Heart left ventricle (tissue), 16 donors: ENCODE data around the gene FNDC3B. TPM values are rescaled to one million over a fixed set of nuclear protein-coding genes. Genes with fewer than 3 reads are reported as not detected.

Experiments used
- ATAC-seq, 4 donors: fragments of 200-7000 bp; cut with Tn5 transposase; one replicate each; pipeline ENCODE4 v1.9.1; 2020 to 2022; ENCODE audit warnings: moderate library complexity in 4 of 4, mild to moderate bottlenecking in 3 of 4, moderate number of reproducible peaks in 1 of 4
- DNase-seq, 5 donors: peaks; one replicate each; pipeline ENCODE4 v3.0.0-alpha.2; 2020
- H3K27ac ChIP-seq, 12 donors: fragments of 200-600 bp; sonication (generic) in 4 of 12; one replicate each; pipeline versions ENCODE4 v1.5.0 to v1.8.0; 2016 to 2022; ENCODE audit warnings: mild to moderate bottlenecking in 2 of 12
- H3K27me3 ChIP-seq, 9 donors: fragments of 200-600 bp; sonication (generic) in 2 of 9; one replicate each; pipeline versions ENCODE4 v1.5.1 to v1.8.0; 2016 to 2022; ENCODE audit warnings: mild to moderate bottlenecking in 3 of 9
- H3K36me3 ChIP-seq, 9 donors: fragments of 200-600 bp; sonication (generic) in 2 of 9; one replicate each; pipeline versions ENCODE4 v1.5.0 to v1.8.0; 2018 to 2022; ENCODE audit warnings: mild to moderate bottlenecking in 2 of 9
- H3K4me1 ChIP-seq, 12 donors: fragments of 200-600 bp; sonication (generic) in 4 of 12; one replicate each; pipeline versions ENCODE4 v1.5.0 to v1.8.0; 2016 to 2022; ENCODE audit warnings: mild to moderate bottlenecking in 3 of 12
- H3K4me3 ChIP-seq, 12 donors: fragments of 200-600 bp; sonication (generic) in 4 of 12; one replicate each; pipeline versions ENCODE4 v1.5.0 to v1.8.0; 2017 to 2022; ENCODE audit warnings: mild to moderate bottlenecking in 9 of 12, moderate library complexity in 4 of 12
- H3K9me3 ChIP-seq, 12 donors: fragments of 200-600 bp; sonication (generic) in 4 of 12; one replicate each; pipeline versions ENCODE4 v1.5.0 to v1.8.0; 2016 to 2022; ENCODE audit warnings: mild to moderate bottlenecking in 1 of 12
- CTCF ChIP-seq, 12 donors: fragments of 200-600 bp; sonication (generic) in 4 of 12; IDR thresholded peaks; one replicate each; pipeline versions ENCODE4 v1.5.0 to v1.8.0; 2018 to 2022; ENCODE audit warnings: antibody characterized with exemption in 12 of 12, mild to moderate bottlenecking in 5 of 12
- POLR2A ChIP-seq, 2 donors: fragments of 450-650 bp; IDR thresholded peaks; one replicate each; pipeline ENCODE4 v1.6.1; 2017; ENCODE audit warnings: antibody characterized with exemption in 2 of 2, mild to moderate bottlenecking in 2 of 2, moderate library complexity in 2 of 2
- WGBS, 4 donors: extraction: QIAGEN DNeasy Blood & Tissue Kit in 2 of 4; methylation state at CpG; one replicate each; pipeline versions ENCODE4 v1.1.5 to v1.1.7; 2013 to 2018; 5-methylcytosine and 5-hydroxymethylcytosine counted together
- intact Hi-C, 10 donors: fragments of 100-400 bp; cut with DNase I; formaldehyde crosslinking; loops; one replicate each; pipeline versions ENCODE4 v1.11.1 to v1.14.2; 2022
- polyA plus RNA-seq, 2 donors: library from polyadenylated mRNA; stranded (reverse); fragments of 200-250 nt; gene quantifications; one replicate each; pipeline ENCODE4 v1.2.3, GENCODE V29; 2013
- total RNA-seq, 9 donors: library from RNA; depleted of rRNA in 2 of 9; stranded (reverse); fragments of >200 nt in 2 of 9; fragmentation: NEBNext Ultra II Directional in 3 of 9; extraction: Animal tissue kit (Norgen Biotek cat#: 25700) in 3 of 9; gene quantifications; one replicate each; pipeline versions ENCODE4 v1.1.0 to v1.2.4, GENCODE V29; 2016 to 2023
- donor health status: ischemic (EF 13 %, LVEDD 7.1; RV severe dilation, severe dysfunction).
- donor health status: healthy with polysubstance abuse.
- donor health status: DM: no; HTN: yes; CAD: no.
- donor health status: DM: no; HTN: no; CAD: no.
- donor health status: ischemic (EF 25% LVEDD 6.9; RV normal size, moderate dysfunction).
- donor health status: ischemic (EF 25% LVEDD 5.7; RV mildly dilated, moderate dysfunction).
- donor health status: healthy.
- donor health status: DM: yes; HTN: yes; CAD: no.
- donor health status: ischemic (EF 35%, LVEDD 5.7; RV mildly dilated, moderate dysfunction).
- donor health status: nonischemic (EF 11% LVEDD 7.7; RV severe dilation, severe dysfunction).
- donor health status: DM: yes; HTN: yes; CAD: no.
- donor health status: PGD.
- donor health status: ischemic (EF 29% LVEDD 5.4; RV normal size, mild dysfunction).
- donor health status: nonischemic (EF 23%, LVEDD 6.1; RV moderate dilation, normal function).

Gene FNDC3B
- total and polyA plus RNA-seq, 11 donors: 9.4 to 113 (median 68.2) TPM

- TF ChIP-seq POLR2A (IDR thresholded peaks at IDR 0.05) (no peak), CTCF (IDR thresholded peaks at IDR 0.05) (no peak)
- Histone ChIP-seq H3K9me3 (peaks cover 0 to 19% (median 4%) of the 10 kb centered on the region in 12 donors), H3K27ac (no peak overlapping the region), H3K36me3 (no peaks in the 10 kb centered on the region), H3K27me3 (no peaks in the 10 kb centered on the region), H3K4me1 (no peaks in the 10 kb centered on the region), H3K4me3 (no peak overlapping the region)
- DNase-seq (no peak), ATAC-seq (no peak)
- 75 to 94% (median 81%) methylated on average over 5 of the region's 5 CpGs for WGBS, 4 donors
- intact Hi-C loops: no loop called here
Measured at GRCh38 chr3:172415323-172415722, 375.9 kb downstream of the FNDC3B start.

- peaks cover 0 to 7% (median 0%) of the 10 kb centered on the region in 9 donors for H3K27me3 ChIP-seq
- DNase-seq (no peak), ATAC-seq (no peak)
- H3K4me3 ChIP-seq: no peak overlapping the region
- H3K27ac ChIP-seq: no peak overlapping the region
- intact Hi-C loops: no loop called here
- TF ChIP-seq POLR2A (IDR thresholded peaks at IDR 0.05) (no peak), CTCF (IDR thresholded peaks at IDR 0.05) (no peak)
- H3K9me3 ChIP-seq: peaks cover 0 to 7% (median 0%) of the 10 kb centered on the region in 12 donors
- no peaks in the 10 kb centered on the region for H3K36me3 ChIP-seq
- no peaks in the 10 kb centered on the region for H3K4me1 ChIP-seq
Measured at GRCh38 chr3:172437713-172438112, 398.3 kb downstream of the FNDC3B start.

GRCh38 chr3:172438186-172438585 lies 398.8 kb downstream of the FNDC3B start:
- no peak overlapping the region for H3K4me3 ChIP-seq
- ATAC-seq: no peak
- no peaks in the 10 kb centered on the region for H3K4me1 ChIP-seq
- H3K36me3 ChIP-seq: no peaks in the 10 kb centered on the region
- peaks cover 0 to 7% (median 0%) of the 10 kb centered on the region in 9 donors for H3K27me3 ChIP-seq
- intact Hi-C loops: no loop called here
- H3K27ac ChIP-seq: no peak overlapping the region
- WGBS, 4 donors: 62 to 67% (median 66%) methylated on average over 4 of the region's 4 CpGs
- TF ChIP-seq POLR2A (IDR thresholded peaks at IDR 0.05): no peak
- TF ChIP-seq CTCF (IDR thresholded peaks at IDR 0.05): no peak
- peaks cover 0 to 2% (median 0%) of the 10 kb centered on the region in 12 donors for H3K9me3 ChIP-seq
- no peak for DNase-seq

GRCh38 chr3:172441581-172441980 lies 402.2 kb downstream of the FNDC3B start:
- intact Hi-C loops: no loop called here
- Histone ChIP-seq H3K27me3 (peaks cover 0 to 31% (median 8%) of the 10 kb centered on the region in 9 donors), H3K4me3 (no peak overlapping the region), H3K36me3 (no peaks in the 10 kb centered on the region), H3K27ac (no peak overlapping the region), H3K4me1 (no peaks in the 10 kb centered on the region), H3K9me3 (no peaks in the 10 kb centered on the region)
- DNase-seq (no peak), ATAC-seq (no peak)
- TF ChIP-seq POLR2A (IDR thresholded peaks at IDR 0.05): no peak
- no peak for TF ChIP-seq CTCF (IDR thresholded peaks at IDR 0.05)
- 71 to 75% (median 74%) methylated on average over 5 of the region's 5 CpGs for WGBS, 4 donors
